Lung (tissue), 12 donors: ENCODE results near the gene DBH. TPM values are rescaled to one million over a fixed set of nuclear protein-coding genes. Genes with fewer than 3 reads are reported as not detected.

Experiments used
- ATAC-seq: fragments of 200-7000 bp; cut with Tn5 transposase; one replicate; pipeline ENCODE4 v1.9.1; 2020; ENCODE audit warnings: moderate number of reproducible peaks; ENCODE audit not compliant: insufficient read depth, low FRiP score
- DNase-seq, 3 donors: peaks; one replicate each; pipeline ENCODE4 v3.0.0-alpha.2; 2013 to 2017
- H3K27ac ChIP-seq, 2 donors: one replicate each; pipeline ENCODE4 v1.5.1; 2013; ENCODE audit warnings: mild to moderate bottlenecking in 2 of 2, moderate library complexity in 2 of 2, control low read depth in 1 of 2, inconsistent platforms in 1 of 2, low read depth in 1 of 2, low read length in 1 of 2
- H3K27me3 ChIP-seq, 3 donors: one replicate each; pipeline ENCODE4 v1.5.1; 2013; ENCODE audit warnings: low read length in 2 of 3; ENCODE audit not compliant: control insufficient read depth in 3 of 3, insufficient read depth in 3 of 3
- H3K36me3 ChIP-seq, 4 donors: one replicate each; pipeline ENCODE4 v1.5.1; 2013; ENCODE audit warnings: low read length in 4 of 4, mild to moderate bottlenecking in 1 of 4, moderate library complexity in 1 of 4; ENCODE audit not compliant: control insufficient read depth in 4 of 4, insufficient read depth in 4 of 4
- H3K4me1 ChIP-seq, 5 donors: one replicate each; pipeline ENCODE4 v1.5.1; 2013; ENCODE audit warnings: low read length in 5 of 5, mild to moderate bottlenecking in 2 of 5, moderate library complexity in 1 of 5; ENCODE audit not compliant: control insufficient read depth in 5 of 5, insufficient read depth in 5 of 5
- H3K4me3 ChIP-seq: one replicate; pipeline ENCODE4 v1.5.1; 2013; ENCODE audit warnings: mild to moderate bottlenecking, control low read depth, moderate library complexity
- H3K9ac ChIP-seq, 2 donors: one replicate each; pipeline ENCODE4 v1.5.1; 2013; ENCODE audit warnings: low read length in 2 of 2, control low read depth in 1 of 2; ENCODE audit not compliant: insufficient read depth in 1 of 2
- H3K9me3 ChIP-seq, 4 donors: one replicate each; pipeline ENCODE4 v1.5.1; 2013; ENCODE audit warnings: low read length in 3 of 4, mild to moderate bottlenecking in 1 of 4, moderate library complexity in 1 of 4; ENCODE audit not compliant: control insufficient read depth in 4 of 4, insufficient read depth in 3 of 4
- WGBS, 2 donors: extraction: QIAGEN DNeasy Blood & Tissue Kit; methylation state at CpG; one replicate each; pipeline ENCODE4 v1.1.7; 2013; 5-methylcytosine and 5-hydroxymethylcytosine counted together
- polyA plus RNA-seq, 2 donors: library from polyadenylated mRNA; stranded (reverse); fragments of 200-250 nt; gene quantifications; one replicate each; pipeline ENCODE4 v1.2.1, GENCODE V29; 2013
- total RNA-seq, 2 donors: library from RNA; depleted of rRNA in 1 of 2; stranded (reverse); fragments of >200 nt in 1 of 2; gene quantifications; one replicate each; pipeline ENCODE4 v1.2.1, GENCODE V29; 2014 to 2021
- TF ChIP-seq, protein P1 (sequence below): IDR thresholded peaks from 2 replicates; pipeline ENCODE4 v1.5.1; 2012; ENCODE audit warnings: mild to moderate bottlenecking; ENCODE audit errors: control extremely low read depth, extremely low read depth
- donor health status: control.
- donor health status: control.
- donor health status: Bipolar disorder and iron deficiency.
- donor health status: healthy.
- donor health status: DM: yes; HTN: yes; CAD: no.

DBH gene
- total and polyA plus RNA-seq, 4 donors = 0.06 to 0.48 (median 0.08) TPM

DNA sequence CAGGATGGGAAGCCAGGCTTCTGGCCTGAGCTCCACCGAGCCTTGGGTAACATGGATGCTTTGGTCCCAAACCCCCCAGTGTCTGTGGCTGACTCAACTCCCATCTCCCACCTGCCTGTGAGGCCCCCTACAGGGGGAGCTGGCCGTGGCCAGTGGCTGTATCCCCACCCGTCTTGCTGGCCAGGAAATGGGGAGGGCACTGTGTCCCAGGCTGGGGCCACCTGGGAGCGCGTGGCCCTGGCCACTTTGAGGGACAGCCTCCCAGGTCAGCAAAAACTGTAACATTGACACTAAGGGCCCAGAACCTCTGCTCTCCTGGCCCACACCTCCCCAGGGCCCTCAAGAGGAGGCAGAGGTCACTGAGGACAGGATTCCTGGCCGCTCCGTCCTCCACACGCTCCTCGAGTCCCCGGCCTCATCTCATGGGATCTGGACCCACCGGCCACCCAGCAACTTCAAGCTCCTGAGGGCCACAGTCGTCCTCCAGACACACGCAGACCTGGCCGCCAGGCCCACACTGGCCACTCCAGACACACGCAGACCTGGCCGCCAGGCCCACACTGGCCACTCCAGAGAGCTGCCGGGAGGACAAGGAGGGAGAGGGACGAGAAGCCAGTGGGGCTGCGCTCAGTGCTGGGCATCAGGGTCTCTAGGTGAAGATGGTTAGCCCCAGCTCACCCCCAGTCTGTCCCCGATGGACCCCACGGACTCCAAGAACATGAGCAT, 44.2 kb downstream of the DBH start:
- no peaks in the 10 kb centered on the region for H3K36me3 ChIP-seq
- ATAC-seq (no peak), DNase-seq (no peak)
- peaks cover 0 to 38% (median 20%) of the 10 kb centered on the region in 5 donors for H3K4me1 ChIP-seq
- no peak overlapping the region for H3K27ac ChIP-seq
- H3K27me3 ChIP-seq = no peaks in the 10 kb centered on the region
- 86 to 94% methylated on average over 21 of the region's 21 CpGs for WGBS, 2 donors
- no peak overlapping the region for H3K4me3 ChIP-seq
- no peaks in the 10 kb centered on the region for H3K9me3 ChIP-seq
- TF ChIP-seq, protein P1, sequence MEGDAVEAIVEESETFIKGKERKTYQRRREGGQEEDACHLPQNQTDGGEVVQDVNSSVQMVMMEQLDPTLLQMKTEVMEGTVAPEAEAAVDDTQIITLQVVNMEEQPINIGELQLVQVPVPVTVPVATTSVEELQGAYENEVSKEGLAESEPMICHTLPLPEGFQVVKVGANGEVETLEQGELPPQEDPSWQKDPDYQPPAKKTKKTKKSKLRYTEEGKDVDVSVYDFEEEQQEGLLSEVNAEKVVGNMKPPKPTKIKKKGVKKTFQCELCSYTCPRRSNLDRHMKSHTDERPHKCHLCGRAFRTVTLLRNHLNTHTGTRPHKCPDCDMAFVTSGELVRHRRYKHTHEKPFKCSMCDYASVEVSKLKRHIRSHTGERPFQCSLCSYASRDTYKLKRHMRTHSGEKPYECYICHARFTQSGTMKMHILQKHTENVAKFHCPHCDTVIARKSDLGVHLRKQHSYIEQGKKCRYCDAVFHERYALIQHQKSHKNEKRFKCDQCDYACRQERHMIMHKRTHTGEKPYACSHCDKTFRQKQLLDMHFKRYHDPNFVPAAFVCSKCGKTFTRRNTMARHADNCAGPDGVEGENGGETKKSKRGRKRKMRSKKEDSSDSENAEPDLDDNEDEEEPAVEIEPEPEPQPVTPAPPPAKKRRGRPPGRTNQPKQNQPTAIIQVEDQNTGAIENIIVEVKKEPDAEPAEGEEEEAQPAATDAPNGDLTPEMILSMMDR = no peak
- H3K9ac ChIP-seq = no peak overlapping the region

GRCh38 chr9:133680976-133681657, 45.0 kb downstream of the DBH start:
- Histone ChIP-seq H3K9ac (no peak overlapping the region), H3K4me3 (no peak overlapping the region), H3K36me3 (no peaks in the 10 kb centered on the region), H3K4me1 (peaks cover 0 to 38% (median 20%) of the 10 kb centered on the region in 5 donors), H3K9me3 (no peaks in the 10 kb centered on the region), H3K27me3 (no peaks in the 10 kb centered on the region), H3K27ac (no peak overlapping the region)
- TF ChIP-seq, protein P1 = no peak
- WGBS, 2 donors = 92 to 93% methylated on average over 20 of the region's 20 CpGs
- ATAC-seq (no peak), DNase-seq (no peak)

DNA sequence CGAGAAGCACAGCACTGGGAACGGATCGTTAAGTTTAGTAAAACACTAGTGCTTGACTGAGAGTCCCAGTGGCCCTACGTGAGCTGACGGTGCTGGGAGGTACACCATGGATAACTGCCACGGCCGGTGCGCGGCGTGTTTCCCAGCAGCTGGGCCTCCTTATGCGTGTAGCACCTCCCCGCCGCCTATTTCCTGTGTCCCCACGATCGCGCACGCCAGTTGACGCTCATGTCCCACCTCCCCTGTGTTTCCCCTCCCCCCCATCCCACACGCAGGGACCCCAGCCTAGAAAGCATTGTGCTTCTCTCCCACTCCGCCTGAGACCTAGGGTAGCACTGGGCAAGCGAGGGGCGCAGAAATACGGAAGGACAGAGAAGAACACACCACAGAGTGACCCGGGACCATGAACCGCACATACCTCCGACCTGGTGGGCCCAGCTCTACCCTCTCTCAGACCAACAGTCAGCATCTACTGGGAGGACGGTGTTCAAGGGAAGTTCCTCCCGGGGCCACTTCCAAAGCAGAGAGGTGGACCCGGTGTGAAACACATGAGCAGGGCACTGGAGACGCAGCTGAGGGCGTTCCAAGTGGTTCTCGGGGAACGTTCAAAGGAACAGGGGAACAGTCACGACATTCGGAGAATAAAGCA, 45.6 kb downstream of the DBH start:
- Histone ChIP-seq H3K9ac (no peak overlapping the region), H3K27ac (no peak overlapping the region), H3K36me3 (no peaks in the 10 kb centered on the region), H3K27me3 (no peaks in the 10 kb centered on the region), H3K9me3 (no peaks in the 10 kb centered on the region), H3K4me3 (no peak overlapping the region), H3K4me1 (peaks cover 0 to 38% (median 23%) of the 10 kb centered on the region in 5 donors)
- 93 to 95% methylated on average over 35 of the region's 35 CpGs for WGBS, 2 donors
- TF ChIP-seq, protein P1 = no peak
- no peak for DNase-seq
- ATAC-seq = no peak
